ENCODE data around the gene TBCD.
"Not testable (repeated sequence)": the region's sequence is repeated elsewhere in the genome, so short reads cannot be mapped to it uniquely, and the experiment has no call there.

DNA sequence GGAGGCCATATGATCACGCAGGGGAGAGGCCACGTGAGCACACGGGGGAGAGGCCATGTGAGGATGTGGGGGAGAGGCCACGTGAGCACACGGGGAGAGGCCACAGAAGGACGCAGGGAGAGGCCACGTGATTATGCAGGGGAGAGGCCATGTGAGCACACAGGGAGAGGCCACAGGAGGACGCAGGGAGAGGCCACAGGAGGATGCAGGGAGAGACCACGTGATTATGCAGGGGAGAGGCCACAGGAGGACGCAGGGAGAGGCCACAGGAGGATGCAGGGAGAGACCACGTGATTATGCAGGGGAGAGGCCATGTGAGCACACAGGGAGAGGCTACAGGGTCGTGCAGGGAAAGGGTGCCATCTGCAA is 232.4 kb downstream of the TBCD start:
- not testable (repeated sequence) for TF ChIP-seq CTCF, POLR2AphosphoS5, POLR2A (IDR thresholded peaks at IDR 0.05)

All from breast epithelium (tissue), 3 donors.